GM10266 (cell line): ENCODE results near the gene PPM1D.

Experiments used
- DNase-seq: peaks from one replicate; pipeline ENCODE4 v3.0.0; 2012; ENCODE audit errors: extremely low spot score
- CTCF ChIP-seq: IDR thresholded peaks from 2 replicates; pipeline ENCODE4 v1.5.1; 2012; ENCODE audit warnings: mild to moderate bottlenecking, low read depth; ENCODE audit not compliant: control insufficient read depth, insufficient read depth; ENCODE audit errors: missing control alignments

Gene PPM1D

GRCh38 chr17:60695960-60696359, 96.0 kb downstream of the PPM1D start:
- DNase-seq: no peak
- no peak for TF ChIP-seq CTCF

GRCh38 chr17:60699090-60699489, 99.1 kb downstream of the PPM1D start:
- TF ChIP-seq CTCF: no peak
- DNase-seq: no peak

GRCh38 chr17:60704170-60704569, 104.2 kb downstream of the PPM1D start:
- DNase-seq: no peak
- no peak for TF ChIP-seq CTCF

GRCh38 chr17:60712675-60713074, 112.7 kb downstream of the PPM1D start:
- no peak for DNase-seq

GRCh38 chr17:60713608-60714007, 113.6 kb downstream of the PPM1D start:
- DNase-seq: no peak
- TF ChIP-seq CTCF: no peak

More at GRCh38 chr17:60712675-60713074, 112.7 kb downstream of the PPM1D start:
- TF ChIP-seq CTCF: no peak
